Right lobe of liver (tissue), 4 donors: ENCODE measurements around the gene TOMM6.

Experiments
- POLR2A ChIP-seq: fragments of 450-650 bp; IDR thresholded peaks from one replicate; pipeline ENCODE4 v1.6.1; 2017; ENCODE audit warnings: antibody characterized with exemption, mild to moderate bottlenecking
- TF ChIP-seq, protein P1 (sequence below), 4 donors: fragments of 200-600 bp in 3 of 4; fragments of 450-650 bp in 1 of 4; IDR thresholded peaks; one replicate each; pipeline versions ENCODE4 v1.5.1 to v1.8.0; 2016 to 2022; ENCODE audit warnings: antibody characterized with exemption in 4 of 4, mild to moderate bottlenecking in 2 of 4
- donor health status: DM: no; HTN: no; CAD: no.
- donor health status: DM: no; HTN: no; CAD: no.
- donor health status: DM: no; HTN: yes; CAD: no.

DNA sequence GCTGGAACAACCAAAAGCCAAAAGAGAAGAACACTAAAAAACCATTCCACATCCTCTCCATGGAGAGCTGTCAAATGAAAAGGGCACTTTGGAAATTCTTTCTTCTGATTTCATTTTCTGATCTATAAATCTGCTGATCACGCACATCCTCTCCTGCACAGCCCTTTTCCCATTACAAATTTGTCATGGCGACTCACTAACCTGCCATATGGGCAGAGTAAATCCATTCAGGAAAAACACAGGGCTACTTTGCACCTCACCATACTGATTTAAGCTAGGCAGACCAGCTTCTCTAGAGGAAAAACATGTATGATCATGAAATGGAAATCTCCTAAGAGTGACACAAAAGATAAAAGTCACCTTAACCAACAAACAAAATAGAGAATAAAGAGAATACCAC lies 26.0 kb downstream of the TOMM6 start:
- TF ChIP-seq, protein P1, sequence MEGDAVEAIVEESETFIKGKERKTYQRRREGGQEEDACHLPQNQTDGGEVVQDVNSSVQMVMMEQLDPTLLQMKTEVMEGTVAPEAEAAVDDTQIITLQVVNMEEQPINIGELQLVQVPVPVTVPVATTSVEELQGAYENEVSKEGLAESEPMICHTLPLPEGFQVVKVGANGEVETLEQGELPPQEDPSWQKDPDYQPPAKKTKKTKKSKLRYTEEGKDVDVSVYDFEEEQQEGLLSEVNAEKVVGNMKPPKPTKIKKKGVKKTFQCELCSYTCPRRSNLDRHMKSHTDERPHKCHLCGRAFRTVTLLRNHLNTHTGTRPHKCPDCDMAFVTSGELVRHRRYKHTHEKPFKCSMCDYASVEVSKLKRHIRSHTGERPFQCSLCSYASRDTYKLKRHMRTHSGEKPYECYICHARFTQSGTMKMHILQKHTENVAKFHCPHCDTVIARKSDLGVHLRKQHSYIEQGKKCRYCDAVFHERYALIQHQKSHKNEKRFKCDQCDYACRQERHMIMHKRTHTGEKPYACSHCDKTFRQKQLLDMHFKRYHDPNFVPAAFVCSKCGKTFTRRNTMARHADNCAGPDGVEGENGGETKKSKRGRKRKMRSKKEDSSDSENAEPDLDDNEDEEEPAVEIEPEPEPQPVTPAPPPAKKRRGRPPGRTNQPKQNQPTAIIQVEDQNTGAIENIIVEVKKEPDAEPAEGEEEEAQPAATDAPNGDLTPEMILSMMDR (IDR thresholded peaks at IDR 0.05): no peak
- no peak for TF ChIP-seq POLR2A
